Gastroesophageal sphincter (tissue), 4 donors: ENCODE results near the gene MREG. TPM values are rescaled to one million over a fixed set of nuclear protein-coding genes. Genes with fewer than 3 reads are reported as not detected.

Experiments used
- ATAC-seq: fragments of 150-250 bp; one replicate; pipeline ENCODE4 v1.9.1; 2016; ENCODE audit warnings: mild to moderate bottlenecking, moderate library complexity
- H3K27ac ChIP-seq, 4 donors: fragments of 200-600 bp; sonication (generic) in 3 of 4; 1 replicate in 3 of 4; 2 replicates in 1 of 4; pipeline ENCODE4 v1.5.1; 2016 to 2019
- H3K27me3 ChIP-seq: fragments of 200-600 bp; sonication (generic); one replicate; pipeline ENCODE4 v1.5.1; 2019
- H3K36me3 ChIP-seq, 2 donors: fragments of 200-600 bp; sonication (generic); one replicate each; pipeline ENCODE4 v1.5.1; 2019; ENCODE audit warnings: control low read depth in 1 of 2
- H3K4me1 ChIP-seq, 3 donors: fragments of 200-600 bp; sonication (generic); 1 replicate in 2 of 3; 2 replicates in 1 of 3; pipeline ENCODE4 v1.5.1; 2016 to 2019; ENCODE audit warnings: control low read depth in 2 of 3
- H3K4me3 ChIP-seq, 2 donors: fragments of 200-600 bp; sonication (generic); one replicate each; pipeline ENCODE4 v1.5.1; 2019; ENCODE audit warnings: mild to moderate bottlenecking in 1 of 2, moderate library complexity in 1 of 2
- H3K9me3 ChIP-seq, 3 donors: fragments of 200-600 bp; sonication (generic); one replicate each; pipeline ENCODE4 v1.5.1; 2017 to 2019; ENCODE audit warnings: control low read depth in 2 of 3
- CTCF ChIP-seq, 4 experiments: fragments of 200-600 bp in 2 of 4; fragments of 450-650 bp in 2 of 4; sonication (generic) in 1 of 4; IDR thresholded peaks; one replicate each; pipeline ENCODE4 v1.5.1; 2017 to 2019; ENCODE audit warnings: antibody characterized with exemption in 4 of 4, mild to moderate bottlenecking in 2 of 4, moderate library complexity in 2 of 4
- EP300 ChIP-seq: sonication (generic); formaldehyde crosslinking; IDR thresholded peaks from one replicate; pipeline ENCODE4 v1.6.1; 2017; ENCODE audit warnings: antibody characterized with exemption, mild to moderate bottlenecking
- POLR2A ChIP-seq, 2 donors: fragments of 450-650 bp; IDR thresholded peaks; one replicate each; pipeline ENCODE4 v1.6.1; 2017; ENCODE audit warnings: antibody characterized with exemption in 2 of 2, mild to moderate bottlenecking in 2 of 2, moderate library complexity in 1 of 2
- POLR2AphosphoS5 ChIP-seq: sonication (generic); formaldehyde crosslinking; IDR thresholded peaks from one replicate; pipeline ENCODE4 v1.6.1; 2017; ENCODE audit warnings: antibody characterized with exemption
- WGBS, 2 donors: methylation state at CpG; one replicate each; pipeline ENCODE4 v1.1.5; 2018; ENCODE audit warnings: low coverage in 1 of 2; 5-methylcytosine and 5-hydroxymethylcytosine counted together
- total RNA-seq, 4 donors: library from RNA; depleted of rRNA; stranded (reverse); fragments of >200 nt; gene quantifications; one replicate each; pipeline ENCODE4 v1.1.0, GENCODE V29; 2016

MREG gene
- total RNA-seq, 4 donors from 2014 or later: 0.40 to 3.3 (median 0.54) TPM

GRCh38 chr2:216016581-216016980, 3.2 kb upstream of the MREG start:
- no peak overlapping the region for H3K4me3 ChIP-seq
- 69 to 100% methylated on average over 1 of the region's 1 CpG for WGBS, 2 donors
- no peaks in the 10 kb centered on the region for H3K36me3 ChIP-seq
- no peaks in the 10 kb centered on the region for H3K27me3 ChIP-seq
- H3K9me3 ChIP-seq: no peaks in the 10 kb centered on the region
- H3K27ac ChIP-seq: no peak overlapping the region
- ATAC-seq: no peak
- H3K4me1 ChIP-seq: peaks cover 0 to 17% (median 7%) of the 10 kb centered on the region in 3 donors
- TF ChIP-seq POLR2A (IDR thresholded peaks at IDR 0.05) (no peak), CTCF (IDR thresholded peaks at IDR 0.05) (no peak), POLR2AphosphoS5 (no peak), EP300 (no peak)

- Histone ChIP-seq H3K36me3 (no peaks in the 10 kb centered on the region), H3K4me3 (no peak overlapping the region), H3K27ac (no peak overlapping the region), H3K4me1 (peaks cover 0 to 17% (median 7%) of the 10 kb centered on the region in 3 donors), H3K9me3 (no peaks in the 10 kb centered on the region), H3K27me3 (no peaks in the 10 kb centered on the region)
- no peak for TF ChIP-seq EP300
- TF ChIP-seq POLR2AphosphoS5: no peak
- no peak for TF ChIP-seq CTCF (IDR thresholded peaks at IDR 0.05)
- TF ChIP-seq POLR2A (IDR thresholded peaks at IDR 0.05): no peak
- 84 to 100% methylated on average over 3 to 5 of the region's 5 CpGs for WGBS, 2 donors
- ATAC-seq: no peak
Measured at GRCh38 chr2:216015722-216016464, 2.5 kb upstream of the MREG start.

GRCh38 chr2:216014986-216015385, 1.6 kb upstream of the MREG start:
- no peak for ATAC-seq
- peaks cover 0 to 17% (median 7%) of the 10 kb centered on the region in 3 donors for H3K4me1 ChIP-seq
- no peak overlapping the region for H3K27ac ChIP-seq
- TF ChIP-seq EP300: no peak
- no peak for TF ChIP-seq POLR2A (IDR thresholded peaks at IDR 0.05)
- TF ChIP-seq CTCF (IDR thresholded peaks at IDR 0.05): no peak
- TF ChIP-seq POLR2AphosphoS5: no peak
- no peaks in the 10 kb centered on the region for H3K27me3 ChIP-seq
- no peaks in the 10 kb centered on the region for H3K36me3 ChIP-seq
- 90 to 100% methylated on average over 6 to 23 of the region's 23 CpGs for WGBS, 2 donors
- no peak overlapping the region for H3K4me3 ChIP-seq
- H3K9me3 ChIP-seq: no peaks in the 10 kb centered on the region

GRCh38 chr2:216014006-216014405, 655 bp upstream of the MREG start:
- no peak for TF ChIP-seq EP300
- no peak for TF ChIP-seq POLR2A (IDR thresholded peaks at IDR 0.05)
- no peak for TF ChIP-seq POLR2AphosphoS5
- no peak for TF ChIP-seq CTCF (IDR thresholded peaks at IDR 0.05)
- no peak overlapping the region for H3K27ac ChIP-seq
- H3K9me3 ChIP-seq: no peaks in the 10 kb centered on the region
- peak overlapping the region in 1 of 2 donors; percentile 65 for H3K4me3 ChIP-seq
- ATAC-seq: no peak
- WGBS, 2 donors: 77 to 100% methylated on average over 1 to 4 of the region's 8 CpGs
- H3K36me3 ChIP-seq: no peaks in the 10 kb centered on the region
- H3K27me3 ChIP-seq: no peaks in the 10 kb centered on the region
- H3K4me1 ChIP-seq: peaks cover 0 to 17% (median 7%) of the 10 kb centered on the region in 3 donors

- peaks cover 0 to 17% (median 7%) of the 10 kb centered on the region in 3 donors for H3K4me1 ChIP-seq
- H3K36me3 ChIP-seq: no peaks in the 10 kb centered on the region
- WGBS, 2 donors: 25 to 39% methylated on average over 4 to 6 of the region's 6 CpGs
- no peak for TF ChIP-seq CTCF (IDR thresholded peaks at IDR 0.05)
- no peak for TF ChIP-seq POLR2A (IDR thresholded peaks at IDR 0.05)
- TF ChIP-seq EP300: no peak
- no peak for TF ChIP-seq POLR2AphosphoS5
- no peaks in the 10 kb centered on the region for H3K27me3 ChIP-seq
- no peak for ATAC-seq
- peak overlapping the region; percentile 65 to 72 for H3K4me3 ChIP-seq
- H3K27ac ChIP-seq: peak overlapping the region in 2 of 4 donors; percentile 32 to 71
- H3K9me3 ChIP-seq: no peaks in the 10 kb centered on the region
Measured at GRCh38 chr2:216012830-216013079, 596 bp downstream of the MREG start.
